SK-N-SH (cell line): Measurements from ENCODE around the gene GNB5.

Experiments
- CTCF ChIP-seq: fragments of 200-600 bp; sonication (generic); IDR thresholded peaks from 2 replicates; pipeline ENCODE4 v1.6.1; 2017; ENCODE audit warnings: antibody characterized with exemption, mild to moderate bottlenecking, moderate library complexity
- MAX ChIP-seq: IDR thresholded peaks from 2 replicates; pipeline ENCODE4 v1.4.0; 2012; ENCODE audit warnings: low read depth
- SMC3 ChIP-seq: IDR thresholded peaks from 2 replicates; pipeline ENCODE4 v1.6.1; 2012; ENCODE audit warnings: low read depth, low read length, improper control_type of control experiment

- TF ChIP-seq CTCF (no peak), SMC3 (no peak), MAX (no peak)
Observed at GRCh38 chr15:52146261-52146660, 44.9 kb downstream of the GNB5 start.
